ENCODE measurements around the gene MTMR1.

The MTMR1 gene

GRCh38 chrX:150768580-150769190, 75.5 kb downstream of the MTMR1 start:
- H3K4me1 ChIP-seq (ENCODE audit: insufficient read depth, low read length), result no peaks in the 10 kb centered on the region
- no peak overlapping the region for H2AFZ ChIP-seq (ENCODE audit: low read depth, low read length)
- H3K4me3 ChIP-seq (ENCODE audit: low read length), result no peak overlapping the region
- no peaks in the 10 kb centered on the region for H3K27me3 ChIP-seq (ENCODE audit: insufficient read depth, low read length)
- H3K36me3 ChIP-seq (ENCODE audit: insufficient read depth, low read length), result no peaks in the 10 kb centered on the region
- H3K9me3 ChIP-seq (ENCODE audit: low read length), result no peaks in the 10 kb centered on the region

GRCh38 chrX:150769408-150769807, 76.2 kb downstream of the MTMR1 start:
- Histone ChIP-seq H3K4me1 (ENCODE audit: insufficient read depth, low read length) (no peaks in the 10 kb centered on the region), H3K4me3 (ENCODE audit: low read length) (no peak overlapping the region), H3K36me3 (ENCODE audit: insufficient read depth, low read length) (no peaks in the 10 kb centered on the region), H3K27me3 (ENCODE audit: insufficient read depth, low read length) (no peaks in the 10 kb centered on the region), H3K9me3 (ENCODE audit: low read length) (no peaks in the 10 kb centered on the region), H2AFZ (ENCODE audit: low read depth, low read length) (no peak overlapping the region)

- Histone ChIP-seq H3K4me3 (ENCODE audit: low read length) (no peak overlapping the region), H2AFZ (ENCODE audit: low read depth, low read length) (no peak overlapping the region), H3K36me3 (ENCODE audit: insufficient read depth, low read length) (no peaks in the 10 kb centered on the region), H3K27me3 (ENCODE audit: insufficient read depth, low read length) (no peaks in the 10 kb centered on the region), H3K4me1 (ENCODE audit: insufficient read depth, low read length) (no peaks in the 10 kb centered on the region), H3K9me3 (ENCODE audit: low read length) (no peaks in the 10 kb centered on the region)
Observed at GRCh38 chrX:150770623-150771022, 77.4 kb downstream of the MTMR1 start.

- Histone ChIP-seq H3K4me1 (ENCODE audit: insufficient read depth, low read length) (no peaks in the 10 kb centered on the region), H2AFZ (ENCODE audit: low read depth, low read length) (no peak overlapping the region), H3K4me3 (ENCODE audit: low read length) (no peak overlapping the region), H3K9me3 (ENCODE audit: low read length) (no peaks in the 10 kb centered on the region), H3K27me3 (ENCODE audit: insufficient read depth, low read length) (no peaks in the 10 kb centered on the region), H3K36me3 (ENCODE audit: insufficient read depth, low read length) (no peaks in the 10 kb centered on the region)
Observed at GRCh38 chrX:150771116-150771515, 77.9 kb downstream of the MTMR1 start.

- no peaks in the 10 kb centered on the region for H3K9me3 ChIP-seq (ENCODE audit: low read length)
Observed at GRCh38 chrX:150772150-150772970, 79.2 kb downstream of the MTMR1 start.

GRCh38 chrX:150773117-150773516, 79.9 kb downstream of the MTMR1 start:
- no peaks in the 10 kb centered on the region for H3K9me3 ChIP-seq (ENCODE audit: low read length)
- H3K36me3 ChIP-seq (ENCODE audit: insufficient read depth, low read length), result no peaks in the 10 kb centered on the region
- H3K4me1 ChIP-seq (ENCODE audit: insufficient read depth, low read length), result no peaks in the 10 kb centered on the region
- H2AFZ ChIP-seq (ENCODE audit: low read depth, low read length), result no peak overlapping the region
- no peaks in the 10 kb centered on the region for H3K27me3 ChIP-seq (ENCODE audit: insufficient read depth, low read length)
- H3K4me3 ChIP-seq (ENCODE audit: low read length), result no peak overlapping the region

More at GRCh38 chrX:150772150-150772970, 79.2 kb downstream of the MTMR1 start:
- H2AFZ ChIP-seq (ENCODE audit: low read depth, low read length), result no peak overlapping the region
- no peaks in the 10 kb centered on the region for H3K27me3 ChIP-seq (ENCODE audit: insufficient read depth, low read length)
- H3K4me3 ChIP-seq (ENCODE audit: low read length), result no peak overlapping the region
- H3K36me3 ChIP-seq (ENCODE audit: insufficient read depth, low read length), result no peaks in the 10 kb centered on the region
- no peaks in the 10 kb centered on the region for H3K4me1 ChIP-seq (ENCODE audit: insufficient read depth, low read length)

- no peaks in the 10 kb centered on the region for H3K36me3 ChIP-seq (ENCODE audit: insufficient read depth, low read length)
- no peaks in the 10 kb centered on the region for H3K27me3 ChIP-seq (ENCODE audit: insufficient read depth, low read length)
- H3K4me3 ChIP-seq (ENCODE audit: low read length), result no peak overlapping the region
- H3K4me1 ChIP-seq (ENCODE audit: insufficient read depth, low read length), result no peaks in the 10 kb centered on the region
- no peak overlapping the region for H2AFZ ChIP-seq (ENCODE audit: low read depth, low read length)
- no peaks in the 10 kb centered on the region for H3K9me3 ChIP-seq (ENCODE audit: low read length)
Observed at GRCh38 chrX:150773634-150774033, 80.4 kb downstream of the MTMR1 start.

GRCh38 chrX:150774798-150775568, 81.8 kb downstream of the MTMR1 start:
- no peaks in the 10 kb centered on the region for H3K27me3 ChIP-seq (ENCODE audit: insufficient read depth, low read length)
- H3K36me3 ChIP-seq (ENCODE audit: insufficient read depth, low read length), result no peaks in the 10 kb centered on the region
- no peak overlapping the region for H3K4me3 ChIP-seq (ENCODE audit: low read length)
- H3K9me3 ChIP-seq (ENCODE audit: low read length), result no peaks in the 10 kb centered on the region
- H2AFZ ChIP-seq (ENCODE audit: low read depth, low read length), result no peak overlapping the region
- no peaks in the 10 kb centered on the region for H3K4me1 ChIP-seq (ENCODE audit: insufficient read depth, low read length)

GRCh38 chrX:150775569-150776350, 82.6 kb downstream of the MTMR1 start:
- Histone ChIP-seq H2AFZ (ENCODE audit: low read depth, low read length) (no peak overlapping the region), H3K4me3 (ENCODE audit: low read length) (no peak overlapping the region), H3K9me3 (ENCODE audit: low read length) (no peaks in the 10 kb centered on the region), H3K4me1 (ENCODE audit: insufficient read depth, low read length) (no peaks in the 10 kb centered on the region), H3K36me3 (ENCODE audit: insufficient read depth, low read length) (no peaks in the 10 kb centered on the region), H3K27me3 (ENCODE audit: insufficient read depth, low read length) (no peaks in the 10 kb centered on the region)

- Histone ChIP-seq H2AFZ (ENCODE audit: low read depth, low read length) (no peak overlapping the region), H3K9me3 (ENCODE audit: low read length) (no peaks in the 10 kb centered on the region), H3K36me3 (ENCODE audit: insufficient read depth, low read length) (no peaks in the 10 kb centered on the region), H3K4me1 (ENCODE audit: insufficient read depth, low read length) (no peaks in the 10 kb centered on the region), H3K4me3 (ENCODE audit: low read length) (no peak overlapping the region), H3K27me3 (ENCODE audit: insufficient read depth, low read length) (no peaks in the 10 kb centered on the region)
Observed at GRCh38 chrX:150777328-150777992, 84.3 kb downstream of the MTMR1 start.

- H3K9me3 ChIP-seq (ENCODE audit: low read length), result no peaks in the 10 kb centered on the region
- no peaks in the 10 kb centered on the region for H3K36me3 ChIP-seq (ENCODE audit: insufficient read depth, low read length)
- H3K4me3 ChIP-seq (ENCODE audit: low read length), result no peak overlapping the region
- H2AFZ ChIP-seq (ENCODE audit: low read depth, low read length), result no peak overlapping the region
- no peaks in the 10 kb centered on the region for H3K27me3 ChIP-seq (ENCODE audit: insufficient read depth, low read length)
- no peaks in the 10 kb centered on the region for H3K4me1 ChIP-seq (ENCODE audit: insufficient read depth, low read length)
Observed at GRCh38 chrX:150779385-150779784, 86.2 kb downstream of the MTMR1 start.

GRCh38 chrX:150781677-150782076, 88.5 kb downstream of the MTMR1 start:
- Histone ChIP-seq H2AFZ (ENCODE audit: low read depth, low read length) (no peak overlapping the region), H3K36me3 (ENCODE audit: insufficient read depth, low read length) (no peaks in the 10 kb centered on the region), H3K9me3 (ENCODE audit: low read length) (no peaks in the 10 kb centered on the region), H3K4me3 (ENCODE audit: low read length) (no peak overlapping the region), H3K27me3 (ENCODE audit: insufficient read depth, low read length) (no peaks in the 10 kb centered on the region), H3K4me1 (ENCODE audit: insufficient read depth, low read length) (no peaks in the 10 kb centered on the region)

Data from neuron (in vitro differentiated cells).